Pulmonary artery endothelial cell (primary cell): ENCODE measurements around the gene TMEM39B. TPM values are rescaled to one million over a fixed set of nuclear protein-coding genes. Genes with fewer than 3 reads are reported as not detected.
"Not testable (repeated sequence)": the region's sequence is repeated elsewhere in the genome, so short reads cannot be mapped to it uniquely, and the experiment has no call there.

Experiments
- DNase-seq: peaks from one replicate; pipeline ENCODE4 v3.0.0-alpha.2; 2011; ENCODE audit warnings: low read depth, low spot score
- total RNA-seq: library from RNA; depleted of rRNA; stranded (reverse); fragments of >200 nt; gene quantifications from 2 replicates; pipeline ENCODE4 v1.2.3, GENCODE V29; 2014

The TMEM39B gene
- 12.1 and 14.4 TPM in 2 replicates for total RNA-seq

DNA sequence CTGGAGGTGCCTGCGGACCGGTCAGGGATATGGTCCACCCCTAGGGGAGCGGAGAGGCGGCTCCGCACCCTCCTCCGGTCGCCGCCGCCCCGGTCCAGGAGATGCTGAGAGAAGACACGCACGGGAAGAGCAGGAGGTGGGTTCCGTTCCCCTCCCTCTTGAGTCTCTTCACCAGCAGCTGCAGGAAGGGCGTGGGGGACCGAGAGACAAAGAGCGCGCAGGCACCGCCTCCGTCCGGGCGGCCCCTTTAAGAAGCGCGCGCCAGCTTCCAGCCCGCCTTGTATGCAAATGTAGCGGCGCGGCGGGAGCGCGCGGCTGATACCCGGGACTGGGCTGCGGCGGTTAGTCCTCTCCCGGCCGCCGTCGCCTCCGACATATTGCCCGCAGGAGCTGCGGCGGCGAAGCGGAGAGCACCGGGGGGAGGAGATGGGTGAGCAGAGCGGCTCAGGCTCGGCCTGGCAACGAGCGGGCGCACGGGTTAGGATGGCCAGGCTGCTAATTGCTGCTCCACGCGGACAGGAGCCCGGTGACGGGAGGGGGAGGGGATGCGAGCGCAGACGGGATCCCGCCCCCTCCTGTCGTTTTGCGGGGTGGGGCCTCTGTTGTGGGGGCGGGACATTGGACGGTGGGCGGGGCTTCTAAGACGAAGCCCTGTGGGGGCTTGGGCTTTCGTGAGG lies at the start of gene TMEM39B:
TSS of gene TMEM39B (plus strand) at position 318 of the 677 bp plus-strand sequence. CDS start at position 427, 109 bp downstream.
- peak; percentile 88 for DNase-seq

DNA sequence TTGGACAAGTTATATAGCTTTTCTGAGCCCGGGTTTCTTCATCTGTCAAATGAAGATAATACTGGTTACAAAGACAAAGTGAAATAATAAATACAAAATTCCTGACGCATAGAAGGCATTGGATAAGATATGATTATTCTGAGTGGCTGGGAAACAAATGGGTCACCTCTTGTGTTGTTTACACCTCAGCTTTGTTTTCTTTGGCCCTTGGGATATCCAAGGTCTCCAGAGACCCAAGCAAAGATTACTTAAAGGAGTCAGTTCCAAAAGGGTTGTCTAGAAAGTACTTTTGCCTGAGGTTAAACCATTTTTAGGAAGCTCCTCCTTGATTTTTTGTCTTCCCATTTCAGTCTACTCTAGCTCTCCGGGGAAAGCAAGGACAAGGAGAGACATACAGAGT lies 49.4 kb upstream of the TMEM39B start:
- no peak for DNase-seq

DNA sequence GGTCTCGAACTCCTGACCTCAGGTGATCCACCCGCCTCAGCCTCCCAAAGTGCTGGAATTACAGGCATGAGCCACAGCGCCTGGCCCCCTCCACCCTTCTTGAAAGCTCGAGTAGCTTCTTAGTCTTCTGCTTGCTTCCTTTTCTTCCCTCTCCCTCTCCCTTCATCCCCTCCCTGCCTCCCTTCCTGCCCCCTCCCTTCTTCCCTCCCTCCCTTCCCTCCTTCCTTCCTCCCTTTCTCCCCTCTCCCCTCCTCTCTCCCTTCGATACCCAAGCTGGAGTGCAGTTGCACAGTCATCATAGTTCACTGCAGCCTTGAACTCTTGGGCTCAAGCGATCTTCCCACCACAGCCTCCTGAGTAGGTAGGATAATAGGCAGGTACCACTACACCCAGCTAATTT lies 47.2 kb upstream of the TMEM39B start:
- no peak for DNase-seq

GRCh38 chr1:32028746-32029145 lies 44.0 kb upstream of the TMEM39B start:
- DNase-seq: no peak

- DNase-seq: no peak
Observed at GRCh38 chr1:32031578-32032274, 41.0 kb upstream of the TMEM39B start.

DNA sequence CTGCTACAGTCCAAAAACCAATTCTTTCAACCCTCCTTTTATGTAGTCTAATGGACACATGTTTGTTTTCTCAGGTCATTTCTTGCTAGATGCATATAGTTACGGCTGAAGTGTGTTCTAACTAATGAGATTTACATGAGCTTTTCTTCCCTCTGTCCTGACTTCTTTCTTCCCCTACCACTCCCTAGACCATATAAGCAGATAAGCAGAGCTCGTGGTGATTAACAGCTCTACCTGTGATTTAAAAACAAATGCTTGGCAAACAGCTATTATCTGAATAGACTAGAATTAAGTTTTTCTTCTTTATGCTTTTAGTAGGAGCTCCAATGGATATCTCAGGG lies 40.5 kb upstream of the TMEM39B start:
- no peak for DNase-seq

GRCh38 chr1:32035119-32035518 lies 37.6 kb upstream of the TMEM39B start:
- no peak for DNase-seq

GRCh38 chr1:32040711-32041110 lies 32.0 kb upstream of the TMEM39B start:
- DNase-seq: no peak

DNA sequence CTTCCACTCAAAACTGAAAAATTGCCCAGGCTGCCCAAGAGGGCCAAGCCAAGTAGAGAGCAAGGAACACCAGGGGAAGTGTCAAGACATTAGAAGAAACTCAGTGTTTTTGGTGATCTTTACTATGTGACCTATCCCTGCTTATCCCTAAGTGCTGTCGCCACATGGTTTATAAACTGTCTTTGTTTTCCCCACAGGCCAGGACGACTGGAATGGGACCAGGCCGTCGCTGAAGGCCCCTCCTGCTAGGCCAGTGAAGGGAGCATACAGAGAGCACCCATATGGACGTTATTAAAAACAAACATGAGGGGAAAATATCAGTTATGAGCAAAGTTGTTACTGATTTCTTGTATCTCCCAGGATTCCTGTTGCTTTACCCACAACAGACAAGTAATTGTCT lies 30.4 kb upstream of the TMEM39B start:
- DNase-seq: no peak

- DNase-seq: no peak
Observed at GRCh38 chr1:32044234-32044633, 28.5 kb upstream of the TMEM39B start.

DNA sequence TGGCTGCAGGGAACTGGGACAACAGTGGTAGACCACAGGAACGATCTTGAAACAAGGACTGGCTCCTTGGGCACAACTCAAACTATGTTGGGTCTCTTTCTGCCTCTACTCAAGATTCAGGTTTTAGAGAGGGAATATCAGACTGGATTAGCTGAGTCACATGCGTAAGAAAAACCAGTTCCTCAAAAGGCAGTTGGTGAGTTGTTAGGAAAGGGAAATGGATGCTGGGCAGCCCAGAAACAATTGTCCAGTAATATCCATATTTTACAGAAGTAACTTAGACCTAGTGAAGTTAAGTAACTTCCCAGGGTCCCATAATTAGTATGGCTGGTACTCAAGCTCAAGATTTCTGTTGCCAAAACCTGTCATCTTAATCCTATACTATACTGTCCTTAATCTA lies 27.0 kb upstream of the TMEM39B start:
- no peak for DNase-seq

DNA sequence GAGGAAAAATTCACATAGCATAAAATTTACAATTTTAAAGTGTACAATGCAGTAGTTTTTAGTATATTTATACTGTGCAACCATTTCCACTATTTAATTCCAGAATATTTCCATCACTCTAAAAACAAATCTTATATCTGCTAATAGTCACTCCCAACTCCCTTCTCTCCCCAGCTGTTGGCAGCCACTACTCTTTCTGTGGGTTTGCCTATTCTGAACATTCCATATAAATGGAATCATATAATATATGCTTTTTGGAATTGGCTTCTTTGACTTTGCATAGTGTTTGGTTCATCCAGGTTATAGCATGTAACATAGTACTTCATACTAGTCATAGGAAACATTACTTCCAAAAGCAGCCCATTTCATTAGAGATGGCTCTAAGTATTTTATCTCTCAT lies 25.0 kb upstream of the TMEM39B start:
- no peak for DNase-seq

GRCh38 chr1:32048440-32048839 lies 24.3 kb upstream of the TMEM39B start:
- DNase-seq: no peak

GRCh38 chr1:32051706-32052105 lies 21.0 kb upstream of the TMEM39B start:
- no peak for DNase-seq

- no peak for DNase-seq
Observed at GRCh38 chr1:32052887-32053286, 19.9 kb upstream of the TMEM39B start.

GRCh38 chr1:32055416-32055815 lies 17.3 kb upstream of the TMEM39B start:
- DNase-seq: no peak

- no peak for DNase-seq
Observed at GRCh38 chr1:32056598-32056997, 16.1 kb upstream of the TMEM39B start.

DNA sequence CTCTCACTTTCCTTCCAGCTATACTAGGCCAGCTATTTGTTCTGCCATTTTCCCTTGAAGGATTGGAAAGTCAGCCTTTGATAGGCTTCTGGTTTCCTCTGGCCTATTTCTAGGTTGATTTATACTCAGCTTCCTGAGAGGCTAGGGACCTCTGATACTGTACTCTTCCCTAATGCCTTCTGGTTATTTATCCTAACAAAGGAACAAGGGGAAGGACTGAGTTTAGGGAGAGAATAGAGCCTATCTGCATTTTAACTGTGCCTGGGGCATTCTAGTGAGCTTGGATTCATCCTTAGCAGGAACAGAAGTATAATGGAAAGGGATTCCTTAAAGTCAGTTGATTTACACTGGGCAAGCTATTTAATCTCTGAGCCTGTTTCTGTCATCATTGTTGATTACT lies 11.8 kb upstream of the TMEM39B start:
- DNase-seq: no peak

DNA sequence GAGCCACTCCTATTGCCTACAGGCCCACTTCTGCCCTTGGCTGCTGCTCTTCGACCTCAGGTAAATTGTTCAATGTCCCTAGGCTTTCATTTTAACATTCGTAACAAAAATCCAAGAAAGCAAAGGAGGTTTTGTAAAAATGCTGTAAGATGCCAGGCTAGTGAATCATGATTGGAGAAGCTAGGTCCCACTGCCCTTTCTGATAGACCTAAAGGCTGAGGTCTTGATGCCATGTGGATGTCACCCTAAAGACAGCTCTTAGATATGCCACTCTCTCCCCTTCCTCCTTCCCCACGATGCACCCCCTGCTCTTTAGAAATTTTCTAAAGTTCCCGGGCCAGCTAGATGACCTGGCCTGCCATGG lies 9.9 kb upstream of the TMEM39B start:
- no peak for DNase-seq

- no peak for DNase-seq
Observed at GRCh38 chr1:32063261-32063681, 9.5 kb upstream of the TMEM39B start.

GRCh38 chr1:32065613-32066488 lies 6.9 kb upstream of the TMEM39B start:
- DNase-seq: not testable (repeated sequence)

GRCh38 chr1:32066489-32066873 lies 6.3 kb upstream of the TMEM39B start:
- DNase-seq: peak; percentile 96
